ENCODE results near the gene NEURL2.
"Not testable (repeated sequence)": the region's sequence is repeated elsewhere in the genome, so short reads cannot be mapped to it uniquely, and the experiment has no call there.

Gene NEURL2

GRCh38 chr20:45890985-45891983 lies at the start of gene NEURL2, which contains the start of gene CTSA:
Gene NEURL2 (minus strand): TSS chr20:45891208. CDS start chr20:45890991, 217 bp downstream.
Gene CTSA (plus strand): TSS chr20:45891335. CDS start chr20:45891569, 234 bp downstream.
- DNase-seq (ENCODE audit: low read depth) = peak; percentile 82

DNA sequence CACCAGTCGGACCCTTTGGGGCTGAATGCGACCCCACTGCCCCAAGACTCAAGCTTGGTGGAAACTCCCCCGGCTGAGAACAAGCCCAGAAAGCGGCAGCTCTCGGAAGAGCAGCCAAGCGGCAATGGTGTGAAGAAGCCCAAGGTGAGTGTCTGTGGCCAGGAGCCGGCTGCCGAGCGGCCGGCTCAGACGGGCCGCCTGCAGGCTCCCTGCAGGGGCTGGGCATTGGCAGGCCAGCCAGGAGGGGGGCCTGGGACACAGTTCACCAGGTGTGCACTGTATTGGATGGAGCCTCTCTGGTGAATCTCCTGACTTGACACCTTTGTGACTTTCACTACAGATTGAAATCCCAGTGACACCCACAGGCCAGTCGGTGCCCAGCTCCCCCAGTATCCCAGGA lies 49.5 kb upstream of the NEURL2 start:
- DNase-seq (ENCODE audit: low read depth) = no peak

- no peak for DNase-seq (ENCODE audit: low read depth)
Measured at GRCh38 chr20:45940053-45940452, 49.0 kb upstream of the NEURL2 start.

- DNase-seq (ENCODE audit: low read depth) = no peak
Measured at GRCh38 chr20:45938727-45939438, 47.9 kb upstream of the NEURL2 start.

DNA sequence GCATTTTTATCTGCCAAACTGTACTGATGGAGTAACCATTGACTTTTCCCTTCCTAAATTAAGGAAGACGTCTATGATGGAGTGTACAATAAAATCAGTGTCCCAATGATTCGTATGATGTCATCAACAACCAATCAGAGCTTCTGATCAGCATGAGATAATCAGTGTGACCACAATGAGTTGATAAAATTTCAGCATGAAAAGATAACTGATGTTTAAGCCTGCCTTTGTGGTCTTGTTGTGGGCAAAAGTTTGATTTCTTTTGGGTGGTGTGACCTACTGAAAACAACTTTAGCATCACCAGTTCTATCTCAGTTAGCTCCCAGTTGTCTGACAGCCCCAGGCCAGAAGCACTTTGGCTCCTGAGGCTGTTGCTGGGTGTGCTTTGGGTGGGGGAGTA lies 46.8 kb upstream of the NEURL2 start:
- no peak for DNase-seq (ENCODE audit: low read depth)

DNA sequence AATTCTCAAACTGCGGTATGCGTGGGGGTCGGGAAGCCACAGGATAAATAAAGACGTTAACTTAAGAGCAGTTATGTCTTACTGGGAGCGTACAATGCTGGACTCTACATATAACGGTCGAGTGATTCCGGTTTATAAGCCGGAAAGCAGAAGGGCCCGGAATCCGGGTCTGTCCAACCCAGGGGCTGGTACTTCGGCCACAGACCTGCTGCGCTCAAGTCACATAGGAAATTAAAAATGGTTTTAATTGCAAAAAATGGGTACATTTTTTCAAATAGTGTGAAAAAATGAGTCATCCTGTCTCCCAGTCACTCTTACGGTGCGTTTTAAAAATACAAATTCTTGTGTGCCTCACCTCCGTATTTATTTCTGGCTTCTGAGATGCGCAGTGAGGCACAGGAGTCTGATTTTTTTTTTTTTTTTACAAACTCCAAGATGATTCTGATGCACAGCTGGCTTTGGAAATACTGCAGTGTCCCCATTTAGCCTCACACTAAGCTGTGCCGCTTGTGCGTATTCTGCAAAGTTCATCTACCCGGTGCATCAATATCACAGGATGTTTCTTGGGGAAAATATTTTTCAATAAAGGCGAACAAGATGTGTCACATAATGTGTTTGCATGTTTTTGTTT lies 44.5 kb upstream of the NEURL2 start:
- DNase-seq (ENCODE audit: low read depth) = no peak

GRCh38 chr20:45934586-45935415 lies 43.8 kb upstream of the NEURL2 start, which contains the start of gene PCIF1:
Gene PCIF1 (plus strand): TSS chr20:45934683. CDS start chr20:45939000, 4,317 bp downstream.
- DNase-seq (ENCODE audit: low read depth) = peak; percentile 97

GRCh38 chr20:45934046-45934585 lies 43.1 kb upstream of the NEURL2 start:
- DNase-seq (ENCODE audit: low read depth) = peak; percentile 16

- DNase-seq (ENCODE audit: low read depth) = peak; percentile 51
Measured at GRCh38 chr20:45933266-45934045, 42.4 kb upstream of the NEURL2 start.

- not testable (repeated sequence) for DNase-seq (ENCODE audit: low read depth)
Measured at GRCh38 chr20:45931680-45932079, 40.7 kb upstream of the NEURL2 start.

DNA sequence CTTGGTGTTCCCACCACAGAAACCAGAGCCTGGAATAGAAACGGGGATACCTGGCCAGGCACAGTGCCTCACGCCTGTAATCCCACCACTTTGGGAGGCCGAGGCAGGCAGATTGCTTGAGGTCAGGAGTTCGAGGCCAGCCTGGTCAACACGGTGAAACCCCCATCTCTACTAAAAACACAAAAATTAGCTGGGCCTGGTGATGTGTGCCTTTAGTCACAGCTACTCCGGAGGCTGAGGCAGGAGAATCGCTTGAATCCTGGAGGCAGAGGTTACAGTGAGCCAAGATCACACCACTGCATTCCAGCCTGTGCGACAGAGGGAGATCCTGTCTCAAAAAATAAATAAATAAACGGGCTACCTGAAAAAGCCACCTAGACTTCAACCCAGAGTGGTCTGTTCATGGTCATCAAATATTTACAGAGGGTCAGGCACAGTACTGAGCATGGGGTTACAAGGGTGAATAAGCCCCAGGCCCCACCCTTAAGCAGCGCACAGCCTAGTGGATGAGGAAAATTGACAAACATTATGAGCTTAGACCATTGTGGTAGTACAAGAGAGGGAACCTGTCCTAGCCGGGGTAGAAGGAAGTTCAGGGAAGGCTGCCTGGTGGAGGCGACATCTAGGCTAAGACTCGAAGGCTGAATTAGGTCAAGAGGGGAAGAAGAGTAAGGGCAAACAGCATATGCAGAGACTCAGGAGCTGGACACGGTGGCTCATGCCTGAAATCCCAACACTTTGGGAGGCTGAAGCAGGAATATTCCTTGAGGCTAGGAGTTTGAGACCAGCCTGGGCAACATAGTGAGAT lies 36.3 kb upstream of the NEURL2 start:
- no peak for DNase-seq (ENCODE audit: low read depth)

DNA sequence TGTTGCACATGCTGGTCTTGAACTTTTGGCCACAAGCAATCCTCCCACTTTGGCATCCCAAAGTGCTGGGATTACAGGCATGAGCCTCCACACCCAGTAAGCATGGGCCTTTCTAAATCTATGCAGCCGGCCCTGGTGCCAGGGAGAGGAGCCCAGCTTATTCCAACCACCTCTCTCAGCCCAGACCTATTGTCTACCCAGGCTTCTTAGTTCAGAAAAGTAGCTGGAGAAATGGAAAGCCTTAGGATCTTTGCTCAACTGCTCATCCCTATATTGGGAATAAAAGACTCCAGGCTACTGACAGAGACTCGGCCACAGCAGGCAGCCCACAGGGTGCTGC lies 35.7 kb upstream of the NEURL2 start:
- no peak for DNase-seq (ENCODE audit: low read depth)

DNA sequence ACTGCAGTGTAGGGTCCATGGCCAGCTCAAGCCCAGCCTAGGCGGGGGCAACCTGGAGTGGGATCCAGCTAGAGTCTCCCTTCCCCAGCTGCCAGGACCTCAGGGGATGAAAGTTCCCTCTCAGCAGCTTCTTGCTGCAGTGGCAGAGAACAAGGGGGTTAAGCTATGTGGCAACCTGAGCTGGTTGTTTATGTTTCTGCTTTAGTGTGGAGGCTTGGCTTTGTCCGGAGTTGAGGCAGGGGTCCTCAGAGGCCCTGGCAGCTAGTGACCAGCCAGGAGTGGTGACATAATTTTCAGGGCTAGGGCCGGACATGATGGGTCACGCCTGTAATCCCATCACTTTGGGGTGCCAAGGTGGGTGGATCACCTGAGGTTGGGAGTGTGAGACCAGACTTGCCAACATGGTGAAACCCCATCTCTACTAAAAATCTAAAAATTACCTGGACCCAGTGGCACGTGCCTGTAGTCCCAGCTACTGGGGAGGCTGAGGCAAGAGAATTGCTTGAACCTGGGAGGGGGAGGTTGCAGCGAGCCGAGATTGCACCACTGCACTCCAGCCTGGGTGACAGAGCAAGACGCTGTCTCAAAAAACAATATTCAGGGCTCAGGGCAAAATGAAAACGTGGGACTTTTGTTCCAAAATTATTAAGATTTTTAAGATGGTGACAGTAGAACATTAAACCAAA lies 35.0 kb upstream of the NEURL2 start:
- DNase-seq (ENCODE audit: low read depth) = no peak

- no peak for DNase-seq (ENCODE audit: low read depth)
Measured at GRCh38 chr20:45924391-45925261, 33.6 kb upstream of the NEURL2 start.

DNA sequence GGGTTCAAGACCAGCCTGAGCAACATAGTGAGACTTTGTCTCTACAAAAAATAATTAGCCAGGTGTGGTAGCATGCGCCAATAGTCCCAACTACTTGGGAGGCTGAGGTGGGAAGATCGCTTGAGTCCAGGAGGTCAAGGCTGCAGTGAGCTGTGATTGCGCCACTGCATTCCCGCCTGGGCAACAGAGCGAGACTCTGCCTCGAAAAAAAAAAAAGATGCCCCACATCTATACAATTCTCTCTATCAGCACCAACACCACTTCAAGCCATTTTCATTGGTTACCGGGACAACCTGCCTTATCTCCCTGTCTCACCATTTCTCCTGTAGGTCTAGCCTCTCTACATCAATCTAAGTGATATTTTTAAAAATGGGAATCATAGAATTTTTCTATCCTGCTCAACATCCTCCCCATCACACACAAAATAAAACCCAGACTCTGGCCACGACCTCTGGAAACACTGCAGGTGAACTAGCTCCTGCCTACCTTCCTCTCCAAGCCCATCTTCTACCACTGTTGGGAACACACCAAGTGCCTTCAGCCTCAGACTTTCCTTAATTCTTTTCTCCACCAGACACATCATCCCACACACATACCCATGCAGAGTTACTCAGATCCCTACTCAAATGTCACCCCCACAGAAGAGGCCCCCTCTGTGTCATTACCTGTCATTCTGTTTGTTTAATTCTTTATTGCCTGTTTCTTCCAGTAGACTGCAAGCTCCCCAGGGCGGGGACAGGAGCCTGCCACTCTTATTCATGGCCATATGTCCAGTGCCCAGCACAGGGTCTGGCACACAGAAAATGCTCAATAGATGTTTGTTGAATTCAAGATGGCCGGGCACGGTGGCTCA lies 30.6 kb upstream of the NEURL2 start:
- no peak for DNase-seq (ENCODE audit: low read depth)

GRCh38 chr20:45920462-45921336 lies 29.7 kb upstream of the NEURL2 start:
- no peak for DNase-seq (ENCODE audit: low read depth)

Data from activated T-cell treated with anti-CD3 and anti-CD28 coated beads for 24 hours (primary cell).